Epithelial cell of proximal tubule (primary cell): Measurements from ENCODE around the gene UGT1A10. TPM values are rescaled to one million over a fixed set of nuclear protein-coding genes. Genes with fewer than 3 reads are reported as not detected.
"Not testable (repeated sequence)": the region's sequence is repeated elsewhere in the genome, so short reads cannot be mapped to it uniquely, and the experiment has no call there.

ENCODE experiments used
- DNase-seq: peaks from one replicate; pipeline ENCODE4 v3.0.0-alpha.2; 2011; ENCODE audit warnings: low read depth
- H3K4me3 ChIP-seq: 2 replicates; pipeline ENCODE4 v1.5.1; 2011; ENCODE audit warnings: low read depth, mild to moderate bottlenecking, low read length
- CTCF ChIP-seq: conservative IDR thresholded peaks from 2 replicates; pipeline ENCODE4 v1.5.1; 2012; ENCODE audit warnings: low read depth, mild to moderate bottlenecking, low read length
- total RNA-seq: library from RNA; depleted of rRNA; stranded (reverse); fragments of >200 nt; gene quantifications from 2 replicates; pipeline ENCODE4 v1.2.3, GENCODE V29; 2015

The UGT1A10 gene
- total RNA-seq: not detected in 2 replicates

GRCh38 chr2:233636306-233636705 lies at the start of gene UGT1A10:
TSS of gene UGT1A10 (plus strand) at chr2:233636448. CDS start at chr2:233636523, 75 bp downstream.
- H3K4me3 ChIP-seq, DNase-seq: not testable (repeated sequence)

DNA sequence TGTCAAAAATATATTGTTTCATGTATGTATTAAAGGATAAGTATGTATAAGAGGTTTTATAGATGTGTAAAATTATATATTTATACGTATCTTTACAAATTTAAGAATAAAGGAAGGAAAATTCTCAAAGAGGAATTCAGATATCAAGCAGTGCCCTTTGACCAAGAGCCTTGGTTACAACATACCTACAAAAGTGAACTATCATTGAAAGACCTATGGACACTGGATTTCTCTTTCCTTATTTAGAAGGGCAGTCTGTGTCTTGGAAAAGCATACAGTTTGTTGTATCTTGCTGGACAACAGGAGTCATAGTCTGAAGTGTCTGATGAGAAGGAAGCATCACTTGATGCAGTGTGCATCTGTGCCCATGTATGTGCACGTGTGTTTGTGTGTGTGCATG lies 47.8 kb upstream of the UGT1A10 start:
- no peak overlapping the region for H3K4me3 ChIP-seq
- DNase-seq: no peak
- no peak for TF ChIP-seq CTCF

GRCh38 chr2:233592706-233593105 lies 43.5 kb upstream of the UGT1A10 start:
- not testable (repeated sequence) for DNase-seq, H3K4me3 ChIP-seq

DNA sequence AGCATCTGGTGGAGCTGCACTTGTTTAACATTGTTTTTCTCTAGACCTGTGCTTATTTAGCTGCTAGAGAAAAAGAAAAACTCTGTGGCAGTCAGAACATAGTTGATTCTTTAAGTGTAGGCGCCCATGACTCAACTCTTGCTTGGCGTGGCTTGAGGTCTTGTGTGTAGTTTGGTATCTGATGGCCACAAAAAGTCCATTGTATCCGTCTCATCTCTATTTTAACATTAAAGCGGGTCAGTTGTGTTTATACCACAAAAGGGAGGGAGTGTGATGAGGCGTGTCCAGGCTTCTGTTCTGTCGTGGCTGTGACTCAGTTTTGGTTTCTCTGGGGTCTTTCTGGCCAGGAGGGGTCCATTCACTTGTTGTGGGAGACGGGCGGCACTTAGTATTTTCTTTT lies 43.0 kb upstream of the UGT1A10 start:
- TF ChIP-seq CTCF: no peak
- DNase-seq: no peak
- no peak overlapping the region for H3K4me3 ChIP-seq

DNA sequence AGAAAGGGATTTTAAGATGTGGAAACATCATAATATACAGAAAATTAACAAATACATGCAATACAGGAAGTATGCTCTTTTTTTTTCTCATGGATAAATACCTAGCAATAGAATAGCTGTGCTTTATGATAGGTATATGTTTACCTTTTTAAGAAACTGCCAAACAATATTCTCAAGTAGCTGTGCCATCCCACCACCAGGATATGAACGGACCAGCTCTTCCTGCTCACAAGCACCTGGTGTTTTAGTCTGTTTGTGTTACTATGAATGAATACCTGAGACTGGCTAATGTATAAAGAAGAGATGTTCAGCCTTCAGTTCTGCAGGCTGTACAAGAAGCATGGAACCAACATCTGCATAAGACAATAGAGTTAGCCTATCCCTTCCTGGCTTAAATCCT lies 38.7 kb upstream of the UGT1A10 start:
- DNase-seq: no peak
- no peak overlapping the region for H3K4me3 ChIP-seq
- TF ChIP-seq CTCF: no peak

GRCh38 chr2:233598952-233599351 lies 37.3 kb upstream of the UGT1A10 start:
- no peak for TF ChIP-seq CTCF
- DNase-seq: no peak
- no peak overlapping the region for H3K4me3 ChIP-seq

- no peak overlapping the region for H3K4me3 ChIP-seq
- TF ChIP-seq CTCF: no peak
- DNase-seq: peak; percentile 55
Measured at GRCh38 chr2:233600386-233600785, 35.9 kb upstream of the UGT1A10 start.

DNA sequence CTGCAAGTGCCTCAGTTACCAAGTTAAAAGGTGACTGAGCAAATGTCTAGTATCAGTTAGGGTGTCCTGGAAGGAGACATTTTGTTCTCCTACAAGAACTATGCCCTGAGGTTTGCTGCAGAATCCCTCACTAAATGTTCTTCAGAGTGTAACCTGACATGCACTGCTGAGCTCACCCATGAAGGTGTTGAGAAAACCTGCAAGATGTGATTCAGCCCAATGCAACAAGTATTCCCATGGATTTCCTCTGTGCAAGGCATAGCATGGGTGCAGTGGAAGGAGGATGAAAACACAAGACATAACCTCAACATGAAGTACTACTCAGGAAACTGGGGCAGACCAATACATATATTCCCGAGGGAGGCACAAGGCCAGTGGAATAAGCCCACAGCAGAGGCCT lies 34.2 kb upstream of the UGT1A10 start:
- no peak for TF ChIP-seq CTCF
- H3K4me3 ChIP-seq: no peak overlapping the region
- peak; percentile 52 for DNase-seq
